Measurements from ENCODE around the gene ATP2C1.

ATP2C1 gene

DNA sequence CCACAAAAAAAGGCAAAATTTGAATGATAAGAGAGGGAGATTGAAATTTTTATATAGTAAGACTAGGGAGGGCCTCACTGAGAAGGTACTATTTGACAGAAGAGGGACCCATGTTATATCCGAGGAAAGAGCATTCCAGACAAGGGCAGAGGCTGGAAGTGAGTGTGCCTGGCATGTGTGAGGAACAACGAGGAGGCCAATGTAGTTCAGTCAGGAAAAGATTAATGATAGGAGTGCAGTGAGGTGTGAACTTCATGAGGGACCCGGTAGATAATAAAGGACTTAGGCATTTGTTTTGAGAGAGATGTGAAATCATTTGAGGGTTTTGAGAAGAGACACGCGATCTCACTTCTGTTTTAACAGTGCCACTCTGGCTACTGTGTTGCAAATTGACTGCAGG lies 96.4 kb downstream of the ATP2C1 start:
- DNase-seq: no peak

GRCh38 chr3:130991126-130991525 lies 97.2 kb downstream of the ATP2C1 start:
- no peak for DNase-seq

DNA sequence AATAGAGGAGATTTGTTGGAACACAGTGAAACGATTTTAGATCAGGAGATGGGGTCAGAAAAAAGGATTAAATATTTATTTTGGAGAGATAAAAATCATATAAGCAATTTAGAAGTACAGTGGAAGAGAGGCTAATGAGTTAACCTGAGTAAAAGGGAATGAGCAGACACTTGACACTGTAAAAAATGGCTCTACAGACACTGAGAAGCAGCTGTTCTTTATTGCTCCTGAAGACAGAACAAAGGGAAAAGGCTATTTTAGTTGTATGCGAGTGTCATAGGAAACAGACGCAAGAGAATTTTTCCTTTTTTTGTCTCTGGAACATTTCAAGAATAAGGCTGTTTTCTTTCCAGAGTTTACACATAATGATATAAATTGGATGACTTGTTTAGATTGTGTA lies 98.5 kb downstream of the ATP2C1 start:
- no peak for DNase-seq

GRCh38 chr3:130997289-130997688 lies 103.4 kb downstream of the ATP2C1 start:
- no peak for DNase-seq

GRCh38 chr3:131001071-131001470 lies 107.2 kb downstream of the ATP2C1 start:
- no peak for DNase-seq

DNA sequence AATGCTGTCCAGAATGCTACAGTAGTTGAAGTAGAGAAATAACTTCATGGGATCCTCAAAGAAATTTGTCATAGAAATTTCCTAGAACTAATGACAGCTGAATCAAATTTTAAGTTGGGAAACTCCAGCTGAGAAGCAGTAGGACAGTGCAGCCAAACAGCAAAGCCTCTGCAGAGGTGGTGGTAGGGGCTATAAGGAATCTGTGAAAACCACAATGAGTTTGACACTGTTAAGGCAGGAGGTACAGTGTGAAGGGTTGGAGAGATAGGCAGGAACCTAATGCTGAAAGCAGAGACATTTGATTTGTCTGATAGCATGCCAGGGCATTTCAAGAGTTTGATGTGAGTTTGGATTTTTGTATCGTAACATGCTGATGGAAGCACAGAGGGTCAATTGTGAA lies 110.7 kb downstream of the ATP2C1 start:
- no peak for DNase-seq

DNA sequence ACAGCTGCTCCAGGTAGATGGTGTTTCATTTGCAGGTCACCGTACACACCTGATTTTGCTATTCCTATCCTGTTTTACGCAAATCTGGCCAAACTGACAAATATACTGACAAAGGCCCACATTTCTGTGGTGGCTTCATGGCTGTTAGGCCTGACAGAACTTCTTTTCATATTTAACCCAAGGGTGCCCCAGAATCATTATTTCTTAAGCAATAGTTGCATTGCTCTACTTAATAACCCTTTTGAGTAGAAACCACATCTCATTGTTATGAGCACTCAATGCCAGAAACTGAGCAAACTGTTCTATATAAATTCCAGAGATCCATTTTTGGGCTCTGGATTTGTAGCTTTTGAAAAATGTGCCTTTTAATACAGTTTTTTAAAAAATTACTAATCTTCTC lies 113.4 kb downstream of the ATP2C1 start:
- no peak for DNase-seq

DNA sequence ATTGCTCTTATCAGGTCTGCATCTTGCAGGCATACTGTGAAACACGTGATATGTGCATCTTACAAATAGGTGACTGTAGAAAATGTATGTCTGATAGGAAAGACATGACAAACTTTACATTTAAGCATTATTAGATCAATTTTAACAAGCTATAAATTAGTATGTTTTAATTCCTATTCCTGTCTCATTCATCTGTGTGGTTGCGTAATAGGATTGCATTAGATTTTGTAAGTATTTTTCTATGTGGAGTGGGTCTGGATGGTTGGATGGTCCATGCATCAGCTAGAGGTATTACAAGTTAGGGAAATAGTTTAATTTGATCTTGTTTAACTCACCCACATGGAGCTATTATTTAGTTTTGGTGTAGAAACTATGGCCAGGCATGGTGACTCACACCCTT lies 113.9 kb downstream of the ATP2C1 start:
- no peak for DNase-seq

DNA sequence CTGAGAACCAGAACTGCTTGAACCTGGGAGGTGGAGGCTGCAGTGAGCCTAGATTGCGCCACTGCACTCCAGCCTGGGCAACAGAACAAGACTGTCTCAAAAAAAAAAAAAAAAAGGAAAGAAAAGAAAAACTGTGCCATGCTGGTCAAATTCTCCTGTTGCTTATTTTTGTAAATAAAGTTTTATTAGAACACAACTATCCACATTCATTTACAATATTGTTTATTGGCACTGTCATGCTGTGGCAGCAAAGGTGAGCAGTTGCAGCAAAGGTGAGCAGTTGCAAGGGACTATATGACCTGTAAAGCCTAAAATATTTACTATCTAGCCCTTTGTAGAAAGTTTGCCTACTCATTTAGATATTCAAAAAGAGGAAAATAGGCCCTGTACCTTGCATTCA lies 114.4 kb downstream of the ATP2C1 start:
- DNase-seq: no peak

- no peak for DNase-seq
Observed at GRCh38 chr3:131009698-131010097, 115.8 kb downstream of the ATP2C1 start.

GRCh38 chr3:131018970-131019369 lies 125.1 kb downstream of the ATP2C1 start:
- no peak for DNase-seq

DNA sequence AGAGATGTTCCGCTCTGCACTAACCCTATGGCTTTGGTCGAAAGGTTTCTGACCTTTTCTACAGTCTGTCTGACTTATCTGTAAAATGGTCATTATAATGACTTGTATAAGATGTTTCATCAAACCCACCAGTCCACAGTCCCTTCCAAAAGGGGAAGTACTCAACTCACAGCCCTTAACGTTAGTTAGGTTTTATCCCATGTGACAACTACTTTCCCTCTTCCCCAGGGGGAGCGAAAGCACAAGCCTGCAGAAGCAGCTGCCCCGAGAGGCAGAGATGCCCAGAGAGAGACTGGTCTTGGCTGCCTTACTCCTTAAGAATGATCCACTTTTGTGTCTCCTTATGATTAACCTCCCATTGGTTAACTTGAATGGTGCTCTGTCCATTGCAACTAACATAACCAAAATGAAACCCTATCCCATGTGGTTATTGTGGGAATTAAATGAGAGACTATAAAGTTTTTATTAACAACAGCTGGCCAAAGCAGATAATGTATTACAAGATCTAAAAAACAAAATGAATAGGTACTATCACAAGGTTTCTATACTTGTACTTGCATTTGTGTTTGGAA lies 126.3 kb downstream of the ATP2C1 start:
- DNase-seq: no peak

DNA sequence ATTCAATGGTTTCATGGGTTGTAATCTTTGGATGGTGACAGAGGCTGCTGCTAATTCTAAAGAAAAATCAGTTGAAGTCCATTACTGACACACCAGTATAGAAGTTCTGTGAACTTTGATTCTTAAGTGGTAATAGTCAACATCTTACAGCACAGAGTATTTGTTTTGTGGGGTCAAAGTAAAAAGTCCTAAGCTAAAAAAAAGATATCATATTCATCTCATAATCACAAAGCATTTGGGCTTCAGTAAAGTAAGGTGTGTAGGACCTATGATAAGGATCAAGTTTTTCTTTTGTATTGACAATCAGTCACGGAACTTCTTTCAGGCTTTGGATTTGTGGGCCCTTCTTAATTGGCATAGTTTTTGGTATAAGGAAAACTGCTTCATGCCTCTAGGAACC lies 131.7 kb downstream of the ATP2C1 start:
- DNase-seq: no peak

DNA sequence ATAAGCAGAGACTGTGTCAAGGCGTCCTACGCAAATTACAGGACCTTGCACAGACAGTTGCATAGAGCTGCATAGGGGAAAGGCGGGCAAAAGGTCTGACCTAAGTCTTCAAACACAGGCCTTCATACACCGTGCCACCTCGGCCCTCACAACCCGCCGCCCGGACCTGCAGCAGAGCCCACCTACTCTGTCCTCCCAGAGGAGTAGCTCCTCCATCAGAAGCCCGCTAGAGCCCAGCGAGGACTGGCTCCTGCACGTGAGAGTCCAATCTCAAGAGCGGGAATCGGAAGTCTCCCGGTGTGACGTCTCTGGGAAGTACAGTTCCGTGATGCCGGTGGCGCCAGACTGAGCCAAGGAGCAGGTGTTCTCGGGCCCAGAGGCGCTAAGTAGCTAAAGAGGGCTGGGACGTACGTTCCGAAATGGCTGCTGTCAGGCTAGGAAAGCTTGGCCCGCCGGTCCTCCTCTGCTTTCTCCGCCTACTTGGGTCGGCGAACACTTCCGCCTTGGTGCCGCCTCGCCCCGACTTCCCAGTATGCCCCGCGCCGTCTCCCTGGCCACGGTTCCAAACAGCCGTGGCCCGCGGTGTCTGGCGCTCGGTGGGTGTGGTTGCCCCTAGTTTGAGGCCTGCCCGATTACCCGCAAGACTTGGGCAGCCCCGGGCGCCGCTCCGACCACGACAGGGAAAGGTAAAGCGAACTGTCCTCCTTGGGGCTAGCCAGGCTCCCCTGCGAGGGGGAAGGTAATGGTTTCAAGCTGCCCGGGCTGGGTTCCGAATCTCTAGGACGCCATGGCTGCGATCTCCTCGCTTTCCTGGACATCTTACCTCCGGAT lies 132.7 kb downstream of the ATP2C1 start, which contains the start of the genes ASTE1 and NEK11:
ASTE1 (minus strand) TSS at position 505 of the 831 bp plus-strand sequence. CDS start 1,519 bp downstream, outside the sequence.
NEK11 (plus strand) TSS at position 557 of the 831 bp plus-strand sequence. CDS start 2,832 bp downstream, outside the sequence.
- DNase-seq: peak; percentile 86 to 92 (median 88)

GRCh38 chr3:131028844-131029243 lies 135.0 kb downstream of the ATP2C1 start:
- DNase-seq: no peak

DNA sequence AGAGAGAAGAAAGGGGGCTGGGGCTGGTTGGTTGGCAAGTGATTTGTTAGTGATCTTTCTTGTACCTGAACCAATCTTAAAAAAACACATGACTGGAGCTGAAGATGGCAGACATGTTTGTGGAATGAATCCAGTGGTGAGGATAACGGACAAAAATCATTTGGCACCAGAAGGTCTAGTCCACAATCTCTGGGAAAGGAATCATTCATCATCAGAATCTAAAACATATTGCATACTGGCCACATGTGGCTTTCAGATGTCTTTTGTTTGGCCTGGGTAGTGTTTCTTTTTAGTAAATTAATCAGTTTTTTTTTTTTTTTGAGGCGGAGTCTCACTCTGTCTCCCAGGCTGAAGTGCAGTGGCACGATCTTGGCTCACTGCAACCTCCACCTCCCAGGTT lies 137.8 kb downstream of the ATP2C1 start:
- DNase-seq: no peak

DNA sequence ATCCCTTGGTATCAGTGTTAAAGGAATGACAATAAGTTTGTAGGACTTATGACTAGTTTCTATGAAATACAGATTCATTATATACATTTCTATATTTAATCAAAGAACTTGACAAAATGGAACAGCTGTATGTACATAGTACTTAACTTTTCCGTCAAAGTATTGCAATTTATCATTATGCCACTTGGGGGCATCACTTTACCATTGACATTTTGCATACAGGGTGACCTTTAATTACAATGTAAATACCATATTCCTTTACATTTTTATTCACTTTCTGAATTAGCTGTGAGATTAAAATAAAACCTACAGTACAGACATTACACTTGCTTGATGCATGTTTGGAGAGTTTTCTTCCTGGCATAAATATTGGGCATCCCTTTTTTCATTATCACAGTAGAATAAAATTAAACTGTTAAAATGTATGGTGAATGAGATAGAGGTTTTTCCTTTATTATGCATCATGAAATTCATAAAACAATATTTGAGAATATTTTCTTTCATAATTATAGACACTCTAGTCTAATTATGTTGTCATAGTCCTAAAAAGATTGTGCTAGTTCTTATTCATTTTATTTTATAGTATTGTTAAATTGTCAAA lies 139.7 kb downstream of the ATP2C1 start:
- peak in 3 of 6 experiments; percentile 22 to 63 (median 36) for DNase-seq

GRCh38 chr3:131036200-131036816 lies 142.4 kb downstream of the ATP2C1 start:
- no peak for DNase-seq

DNA sequence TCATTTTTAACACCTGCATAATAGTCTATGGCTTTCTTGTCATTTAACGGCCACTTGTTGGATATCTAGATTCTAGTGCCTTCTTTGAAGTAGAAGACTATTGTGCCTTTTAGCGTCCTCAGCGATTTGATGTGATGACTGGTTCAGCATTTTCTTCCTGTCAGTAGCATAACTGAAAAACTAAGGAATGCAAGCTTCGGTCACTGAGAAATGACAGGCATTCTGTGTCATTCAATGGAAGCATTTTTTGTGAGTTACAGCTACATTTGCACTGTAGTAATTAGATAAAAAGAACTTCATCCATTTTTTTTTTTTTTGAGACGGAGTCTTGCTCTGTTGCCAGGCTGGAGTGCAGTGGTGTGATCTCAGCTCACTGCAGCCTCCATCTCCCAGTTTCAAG lies 143.1 kb downstream of the ATP2C1 start:
- DNase-seq: no peak

- DNase-seq: no peak
Observed at GRCh38 chr3:131038326-131038725, 144.4 kb downstream of the ATP2C1 start.

- peak in 4 of 6 experiments; percentile 11 to 57 (median 42) for DNase-seq
Observed at GRCh38 chr3:131042271-131042985, 148.5 kb downstream of the ATP2C1 start.

DNA sequence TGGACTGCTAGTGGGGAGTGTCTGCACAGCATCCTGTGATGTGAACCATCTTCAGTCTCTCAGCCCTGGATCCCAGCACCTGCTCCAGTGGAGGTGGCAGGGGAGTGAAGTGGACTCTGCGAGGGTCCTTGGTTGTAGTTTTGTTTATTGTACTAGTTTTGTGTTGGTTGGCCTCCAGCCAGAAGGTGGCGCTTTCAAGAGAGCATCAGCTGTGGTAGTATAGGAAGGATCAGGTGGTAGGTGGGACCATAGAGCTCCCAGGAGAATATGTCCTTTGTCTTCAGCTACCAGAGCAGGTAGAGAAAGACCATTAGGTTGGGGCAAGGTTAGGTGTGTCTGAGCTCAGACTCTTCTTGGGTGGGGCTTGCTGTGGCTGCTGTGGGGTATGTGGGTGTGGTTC lies 153.7 kb downstream of the ATP2C1 start:
- DNase-seq: no peak

DNA sequence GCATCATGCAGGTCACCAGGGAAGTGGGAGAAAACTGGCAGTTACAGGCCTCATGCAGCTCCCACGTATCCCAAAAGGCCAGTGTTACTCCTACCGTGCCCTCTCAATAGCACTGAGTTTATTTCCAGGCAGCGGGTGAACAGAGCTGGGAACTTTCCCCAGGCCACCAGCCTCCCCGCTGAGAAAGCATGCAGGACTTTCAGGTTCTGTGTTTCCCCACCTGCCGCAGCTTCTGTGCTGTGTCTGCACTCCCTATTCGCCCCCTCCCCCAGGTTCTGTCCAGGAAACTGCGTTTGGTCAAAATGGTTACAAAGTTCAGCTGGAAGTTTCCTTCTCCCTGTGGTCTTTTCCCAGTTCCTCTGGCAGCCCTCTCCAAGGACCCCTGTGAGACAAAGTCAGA lies 154.1 kb downstream of the ATP2C1 start:
- no peak for DNase-seq
